Mucosa of stomach (tissue), 1 donor: ENCODE results near the gene PLA2G2F.
"Not testable (repeated sequence)": the region's sequence is repeated elsewhere in the genome, so short reads cannot be mapped to it uniquely, and the experiment has no call there.

ENCODE experiments used
- H3K27me3 ChIP-seq: one replicate; pipeline ENCODE4 v1.7.0; 2013; ENCODE audit warnings: mild to moderate bottlenecking, low read length; ENCODE audit not compliant: control insufficient read depth, insufficient read depth
- H3K36me3 ChIP-seq: one replicate; pipeline ENCODE4 v1.7.0; 2013; ENCODE audit warnings: low read length; ENCODE audit not compliant: control insufficient read depth, insufficient read depth
- H3K4me1 ChIP-seq: one replicate; pipeline ENCODE4 v1.7.0; 2013; ENCODE audit warnings: mild to moderate bottlenecking, low read length; ENCODE audit not compliant: control insufficient read depth, insufficient read depth
- H3K4me3 ChIP-seq: one replicate; pipeline ENCODE4 v1.7.0; 2013; ENCODE audit warnings: low read length
- H3K9ac ChIP-seq: one replicate; pipeline ENCODE4 v1.7.0; 2013; ENCODE audit warnings: mild to moderate bottlenecking, low read length, moderate library complexity
- H3K9me3 ChIP-seq: one replicate; pipeline ENCODE4 v1.7.0; 2013; ENCODE audit warnings: mild to moderate bottlenecking, low read length, moderate library complexity; ENCODE audit not compliant: control insufficient read depth
- donor health status: Pancreatic carcinoma.

PLA2G2F gene

GRCh38 chr1:20119347-20119746, 19.8 kb upstream of the PLA2G2F start, which contains the start of gene PLA2G2D:
TSS of gene PLA2G2D (minus strand) at chr1:20119536. CDS start at chr1:20119498, 38 bp downstream.
- Histone ChIP-seq H3K9me3 (no peaks in the 10 kb centered on the region), H3K9ac (no peak within 1 kb of the TSS), H3K4me3 (no peak within 1 kb of the TSS), H3K27me3 (peaks cover 12% of the 10 kb centered on the region), H3K36me3 (no peaks in the 10 kb centered on the region), H3K4me1 (peaks cover 7% of the 10 kb centered on the region)

DNA sequence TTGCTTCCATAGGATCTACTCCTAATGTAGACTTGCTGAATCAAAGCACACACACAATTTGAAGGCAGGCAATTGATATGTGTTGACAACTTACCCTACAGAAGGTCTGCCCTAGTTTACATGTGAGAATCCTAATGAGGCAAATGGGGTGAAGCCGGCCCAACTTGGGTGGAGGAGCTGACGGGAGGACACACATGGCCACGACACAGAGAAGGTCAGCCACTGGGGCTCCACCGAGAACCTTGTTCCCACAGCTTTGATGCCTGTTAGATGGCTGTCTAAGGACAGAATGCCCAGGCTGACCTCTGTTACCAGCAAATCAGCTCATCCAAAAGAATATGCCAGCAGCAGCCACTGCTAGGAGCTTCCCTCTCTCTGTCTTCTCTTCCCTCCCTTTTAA, 18.3 kb upstream of the PLA2G2F start:
- H3K27me3 ChIP-seq = peaks cover 8% of the 10 kb centered on the region
- no peak overlapping the region for H3K4me3 ChIP-seq
- no peaks in the 10 kb centered on the region for H3K36me3 ChIP-seq
- H3K9me3 ChIP-seq = no peaks in the 10 kb centered on the region
- peaks cover 13% of the 10 kb centered on the region for H3K4me1 ChIP-seq
- no peak overlapping the region for H3K9ac ChIP-seq

GRCh38 chr1:20123722-20124455, 15.2 kb upstream of the PLA2G2F start:
- Histone ChIP-seq H3K4me1 (peaks cover 13% of the 10 kb centered on the region), H3K9ac (no peak overlapping the region), H3K27me3 (peaks cover 11% of the 10 kb centered on the region), H3K4me3 (no peak overlapping the region), H3K9me3 (no peaks in the 10 kb centered on the region), H3K36me3 (no peaks in the 10 kb centered on the region)

DNA sequence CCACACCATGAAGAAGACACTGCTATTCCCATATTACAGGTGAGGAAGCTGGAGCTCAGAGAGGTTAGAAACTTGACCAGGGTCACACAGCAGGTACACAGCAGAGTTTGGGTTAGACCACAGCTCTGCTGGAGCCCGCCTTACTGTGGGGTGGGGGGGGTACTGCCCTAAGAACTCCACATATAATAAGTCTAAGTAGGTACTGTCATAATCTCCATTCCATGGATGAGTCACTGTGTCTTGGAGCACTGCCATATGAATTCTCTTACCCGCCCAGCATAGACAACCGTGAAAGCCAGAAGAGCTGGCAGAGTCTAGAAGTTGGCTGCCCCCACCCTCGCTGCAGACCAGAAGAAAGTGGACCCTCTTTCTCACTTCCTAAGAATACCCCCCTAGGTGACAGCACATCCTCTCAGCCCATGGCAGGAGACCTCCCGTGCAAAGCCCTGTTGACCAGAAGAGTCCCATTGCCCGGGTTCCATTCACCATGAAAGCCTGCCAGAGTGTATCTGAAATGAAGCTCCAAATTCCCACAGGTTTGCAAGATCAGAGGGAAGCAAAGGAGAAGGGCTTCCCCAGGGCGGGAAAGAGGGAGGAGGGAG, 14.6 kb upstream of the PLA2G2F start:
- Histone ChIP-seq H3K27me3 (peaks cover 11% of the 10 kb centered on the region), H3K9ac (no peak overlapping the region), H3K36me3 (no peaks in the 10 kb centered on the region), H3K4me1 (peaks cover 13% of the 10 kb centered on the region), H3K4me3 (no peak overlapping the region), H3K9me3 (no peaks in the 10 kb centered on the region)

- no peak overlapping the region for H3K4me3 ChIP-seq
- H3K9me3 ChIP-seq = no peaks in the 10 kb centered on the region
- no peaks in the 10 kb centered on the region for H3K36me3 ChIP-seq
- no peak overlapping the region for H3K9ac ChIP-seq
- H3K4me1 ChIP-seq = peaks cover 13% of the 10 kb centered on the region
- peaks cover 11% of the 10 kb centered on the region for H3K27me3 ChIP-seq
Observed at GRCh38 chr1:20125100-20125499, 14.0 kb upstream of the PLA2G2F start.

DNA sequence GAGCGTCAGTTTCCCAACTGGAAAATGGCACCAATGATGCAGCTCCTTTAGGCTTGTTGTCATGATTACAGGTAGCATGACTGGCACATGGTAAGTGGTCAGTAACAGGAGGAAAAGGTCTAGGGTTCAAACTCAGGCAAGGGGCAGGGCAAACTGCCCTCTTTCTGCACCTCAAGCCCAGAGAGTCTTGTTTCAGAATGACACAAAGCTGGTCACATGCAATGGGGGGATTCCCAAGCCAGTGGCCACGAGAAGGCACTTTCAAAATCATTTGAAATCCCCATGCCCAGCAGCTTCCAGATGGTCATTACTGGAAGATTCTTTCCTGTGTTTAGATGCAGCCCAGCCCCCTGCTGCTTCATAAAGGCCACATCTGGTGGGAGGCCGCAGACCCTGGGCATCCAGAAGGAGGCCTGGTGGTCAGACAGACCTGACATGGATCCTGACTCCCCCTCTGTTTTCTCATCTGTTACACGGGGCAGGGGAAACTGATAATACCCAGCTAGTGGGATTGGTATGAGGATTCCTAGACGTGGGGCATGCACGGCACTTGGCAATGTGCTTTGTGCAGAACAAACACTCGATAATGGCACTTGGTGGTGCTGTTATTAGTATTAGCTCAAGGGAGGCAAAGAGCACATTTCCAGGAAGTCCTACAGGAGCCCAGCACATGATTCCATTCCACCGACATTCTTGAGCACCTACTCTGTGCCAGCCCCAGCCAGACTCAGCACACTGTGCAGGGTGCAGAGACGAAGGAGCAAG, 12.9 kb upstream of the PLA2G2F start:
- Histone ChIP-seq H3K4me1 (peaks cover 13% of the 10 kb centered on the region), H3K4me3 (no peak overlapping the region), H3K27me3 (peaks cover 10% of the 10 kb centered on the region), H3K9me3 (no peaks in the 10 kb centered on the region), H3K36me3 (no peaks in the 10 kb centered on the region), H3K9ac (no peak overlapping the region)

DNA sequence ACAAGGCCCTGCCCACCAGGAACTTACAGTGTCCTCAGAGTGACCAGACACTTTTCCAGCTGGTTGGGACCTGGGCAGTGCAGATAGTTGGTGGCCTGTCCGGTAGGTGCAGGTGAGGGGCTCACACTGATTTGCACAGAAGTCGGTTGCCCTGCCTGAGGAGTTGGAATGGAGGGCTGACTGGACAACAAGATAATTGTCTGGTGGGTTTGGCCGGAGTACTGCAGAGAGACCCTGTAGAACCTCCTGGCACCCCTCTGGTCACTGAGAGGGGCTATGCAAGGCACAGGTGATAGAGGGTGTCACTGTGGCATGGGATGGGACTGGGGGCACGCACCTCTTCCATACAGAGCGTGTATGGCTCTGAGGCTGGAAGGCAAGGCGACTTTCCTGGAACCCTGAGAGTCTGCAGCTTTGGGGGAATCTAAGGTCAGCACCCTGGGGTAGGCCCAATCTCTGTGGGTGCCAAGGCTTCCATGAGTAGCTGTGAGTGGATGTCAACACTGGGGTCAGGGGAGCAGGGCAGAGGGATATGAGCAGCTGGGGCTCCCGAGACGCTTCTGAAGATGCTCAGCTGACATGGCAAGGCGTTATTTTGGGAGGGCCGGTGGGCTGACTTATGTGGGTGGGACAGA, 12.2 kb upstream of the PLA2G2F start:
- peaks cover 4% of the 10 kb centered on the region for H3K27me3 ChIP-seq
- H3K9me3 ChIP-seq = no peaks in the 10 kb centered on the region
- peaks cover 13% of the 10 kb centered on the region for H3K4me1 ChIP-seq
- no peak overlapping the region for H3K9ac ChIP-seq
- no peaks in the 10 kb centered on the region for H3K36me3 ChIP-seq
- H3K4me3 ChIP-seq = no peak overlapping the region

DNA sequence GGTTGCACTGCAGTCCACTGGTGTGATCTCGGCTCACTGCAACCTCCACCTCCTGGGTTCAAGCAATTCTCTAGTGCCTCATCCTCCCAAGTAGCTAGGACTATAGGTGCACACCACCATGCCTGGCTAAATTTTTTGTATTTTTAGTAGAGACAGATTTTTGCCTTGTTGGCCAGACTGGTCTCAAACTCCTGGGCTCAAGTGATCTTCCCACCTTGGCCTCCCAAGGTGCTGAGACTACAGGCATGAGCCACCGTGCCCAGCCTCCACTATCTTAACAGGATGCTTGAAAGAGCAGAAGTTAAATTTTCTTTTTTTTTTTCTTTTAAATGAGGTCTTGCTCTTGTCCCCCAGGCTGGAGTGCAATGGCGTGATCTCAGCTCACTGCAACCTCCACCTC, 8.6 kb upstream of the PLA2G2F start:
- not testable (repeated sequence) for H3K4me1 ChIP-seq, H3K9me3 ChIP-seq, H3K27me3 ChIP-seq

DNA sequence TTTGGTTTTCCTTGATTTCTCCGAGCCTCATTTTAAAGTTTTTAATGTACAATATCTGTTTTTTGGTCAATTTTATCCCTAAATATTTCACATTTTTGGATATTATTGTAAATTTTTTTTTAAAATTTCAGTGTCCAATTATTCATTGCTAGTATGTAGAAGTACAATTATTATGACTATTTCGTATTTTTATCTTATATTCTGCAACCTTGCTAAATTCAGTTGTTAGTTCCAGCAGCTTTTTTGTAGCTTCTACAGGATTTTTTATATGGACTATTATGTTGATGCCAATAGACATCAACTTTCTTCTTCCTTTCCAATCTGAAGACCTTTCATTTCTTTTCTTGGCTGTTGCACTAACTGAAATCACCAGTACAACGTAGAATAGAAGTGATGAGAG, 4.1 kb upstream of the PLA2G2F start:
- Histone ChIP-seq H3K4me3 (no peak overlapping the region), H3K4me1 (peaks cover 11% of the 10 kb centered on the region), H3K36me3 (no peaks in the 10 kb centered on the region), H3K27me3 (no peaks in the 10 kb centered on the region), H3K9ac (no peak overlapping the region), H3K9me3 (no peaks in the 10 kb centered on the region)

More for the DNA sequence above, 8.6 kb upstream of the PLA2G2F start:
- not testable (repeated sequence) for H3K9ac ChIP-seq, H3K36me3 ChIP-seq, H3K4me3 ChIP-seq

DNA sequence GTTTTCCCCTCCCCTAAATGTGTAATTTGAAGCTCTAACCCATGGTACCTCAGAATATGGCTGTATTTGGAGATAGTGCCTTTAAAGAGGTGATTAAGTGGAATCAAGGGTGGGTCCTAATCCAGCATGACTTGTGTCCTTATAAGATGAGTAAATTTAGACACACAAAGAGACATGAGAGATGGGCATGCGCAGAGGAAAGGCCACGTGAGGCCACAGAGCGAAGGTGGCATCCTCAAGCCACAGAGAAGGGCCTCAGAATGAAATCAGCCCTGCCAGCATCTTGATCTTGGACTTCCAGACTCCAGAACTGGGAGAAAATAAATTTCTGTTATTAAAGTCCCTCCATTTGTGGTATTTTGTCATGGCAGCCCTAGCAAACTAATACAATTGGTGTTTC, 2.9 kb upstream of the PLA2G2F start:
- H3K27me3 ChIP-seq = no peaks in the 10 kb centered on the region
- no peak overlapping the region for H3K4me3 ChIP-seq
- H3K36me3 ChIP-seq = no peaks in the 10 kb centered on the region
- H3K9ac ChIP-seq = no peak overlapping the region
- peaks cover 11% of the 10 kb centered on the region for H3K4me1 ChIP-seq
- H3K9me3 ChIP-seq = no peaks in the 10 kb centered on the region

GRCh38 chr1:20137055-20137454, 2.1 kb upstream of the PLA2G2F start:
- Histone ChIP-seq H3K4me3 (no peak overlapping the region), H3K9ac (no peak overlapping the region), H3K9me3 (no peaks in the 10 kb centered on the region), H3K36me3 (no peaks in the 10 kb centered on the region), H3K4me1 (peaks cover 11% of the 10 kb centered on the region), H3K27me3 (no peaks in the 10 kb centered on the region)

DNA sequence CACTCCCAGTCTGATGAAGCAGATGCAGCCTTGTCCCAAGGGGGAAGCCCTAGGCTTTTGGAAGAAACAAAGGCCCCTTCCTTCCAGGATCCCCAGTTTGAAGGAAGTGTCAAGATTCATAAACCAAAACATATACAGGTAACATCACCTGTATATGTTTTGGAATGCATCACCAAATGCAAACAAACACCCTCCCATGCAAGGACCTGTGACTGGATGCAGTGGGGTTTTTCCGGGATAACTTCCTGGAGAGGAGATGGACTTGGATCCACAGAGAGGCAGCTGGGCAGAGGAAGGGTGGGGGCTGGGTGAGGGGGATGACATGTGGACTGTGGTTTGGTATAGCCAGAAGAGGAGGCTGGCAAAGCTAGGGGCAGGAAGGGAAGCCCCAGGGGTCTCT, 1.5 kb upstream of the PLA2G2F start:
- H3K36me3 ChIP-seq = no peaks in the 10 kb centered on the region
- peaks cover 11% of the 10 kb centered on the region for H3K4me1 ChIP-seq
- H3K9ac ChIP-seq = no peak overlapping the region
- no peaks in the 10 kb centered on the region for H3K9me3 ChIP-seq
- H3K27me3 ChIP-seq = no peaks in the 10 kb centered on the region
- H3K4me3 ChIP-seq = no peak overlapping the region
